Neutrophil (primary cell): ENCODE data around the gene CAMTA1.

Experiments
- H3K27ac ChIP-seq: fragments of 200-600 bp; sonication (generic); 2 replicates; pipeline ENCODE4 v1.5.1; 2016; ENCODE audit warnings: mild to moderate bottlenecking, moderate library complexity
- H3K27me3 ChIP-seq: fragments of 200-600 bp; sonication (generic); 2 replicates; pipeline ENCODE4 v1.6.0; 2016; ENCODE audit warnings: mild to moderate bottlenecking
- H3K36me3 ChIP-seq: fragments of 200-600 bp; sonication (generic); 2 replicates; pipeline ENCODE4 v1.5.1; 2017
- H3K4me1 ChIP-seq, 2 experiments: fragments of 200-600 bp in 1 of 2; sonication (generic) in 1 of 2; 1 replicate in 1 of 2; 2 replicates in 1 of 2; pipeline versions ENCODE4 v1.5.1 to v1.6.1; 2013 to 2016; ENCODE audit warnings: low read depth in 1 of 2, low read length in 1 of 2, mild to moderate bottlenecking in 1 of 2, moderate library complexity in 1 of 2; ENCODE audit not compliant: control insufficient read depth in 1 of 2, insufficient read depth in 1 of 2
- H3K4me3 ChIP-seq, 2 experiments: fragments of 200-600 bp in 1 of 2; sonication (generic) in 1 of 2; 1 replicate in 1 of 2; 2 replicates in 1 of 2; pipeline ENCODE4 v1.5.1; 2013 to 2016; ENCODE audit warnings: low read depth in 1 of 2, low read length in 1 of 2, mild to moderate bottlenecking in 1 of 2, moderate library complexity in 1 of 2
- H3K9me3 ChIP-seq: fragments of 200-600 bp; sonication (generic); 2 replicates; pipeline ENCODE4 v1.5.1; 2016
- CTCF ChIP-seq: fragments of 200-600 bp; sonication (generic); IDR thresholded peaks from 2 replicates; pipeline ENCODE4 v1.5.1; 2016; ENCODE audit warnings: antibody characterized with exemption

The CAMTA1 gene

GRCh38 chr1:6971048-6971447, 185.8 kb downstream of the CAMTA1 start:
- no peaks in the 10 kb centered on the region for H3K9me3 ChIP-seq
- no peak for TF ChIP-seq CTCF
- H3K27ac ChIP-seq, result no peak overlapping the region
- H3K4me1 ChIP-seq, result no peaks in the 10 kb centered on the region
- H3K36me3 ChIP-seq, result no peaks in the 10 kb centered on the region
- H3K27me3 ChIP-seq, result peaks cover 43% of the 10 kb centered on the region
- H3K4me3 ChIP-seq, result no peak overlapping the region

GRCh38 chr1:6971699-6972098, 186.4 kb downstream of the CAMTA1 start:
- H3K27me3 ChIP-seq, result peaks cover 36% of the 10 kb centered on the region

GRCh38 chr1:6972399-6972798, 187.1 kb downstream of the CAMTA1 start:
- Histone ChIP-seq H3K4me1 (no peaks in the 10 kb centered on the region), H3K4me3 (no peak overlapping the region), H3K9me3 (no peaks in the 10 kb centered on the region), H3K27me3 (peaks cover 29% of the 10 kb centered on the region), H3K27ac (no peak overlapping the region), H3K36me3 (no peaks in the 10 kb centered on the region)
- TF ChIP-seq CTCF, result no peak

More at GRCh38 chr1:6971699-6972098, 186.4 kb downstream of the CAMTA1 start:
- no peak overlapping the region for H3K4me3 ChIP-seq
- no peaks in the 10 kb centered on the region for H3K4me1 ChIP-seq
- no peaks in the 10 kb centered on the region for H3K36me3 ChIP-seq
- no peak for TF ChIP-seq CTCF
- no peaks in the 10 kb centered on the region for H3K9me3 ChIP-seq
- H3K27ac ChIP-seq, result no peak overlapping the region

GRCh38 chr1:6975331-6976043, 190.2 kb downstream of the CAMTA1 start:
- TF ChIP-seq CTCF, result no peak
- H3K9me3 ChIP-seq, result no peaks in the 10 kb centered on the region
- H3K27me3 ChIP-seq, result no peaks in the 10 kb centered on the region
- no peak overlapping the region for H3K27ac ChIP-seq
- no peaks in the 10 kb centered on the region for H3K4me1 ChIP-seq
- no peaks in the 10 kb centered on the region for H3K36me3 ChIP-seq
- no peak overlapping the region for H3K4me3 ChIP-seq

GRCh38 chr1:6976044-6976375, 190.8 kb downstream of the CAMTA1 start:
- Histone ChIP-seq H3K4me3 (no peak overlapping the region), H3K27me3 (no peaks in the 10 kb centered on the region), H3K36me3 (no peaks in the 10 kb centered on the region), H3K9me3 (no peaks in the 10 kb centered on the region), H3K4me1 (no peaks in the 10 kb centered on the region), H3K27ac (no peak overlapping the region)
- TF ChIP-seq CTCF, result no peak
